Kidney (tissue), 14 donors: ENCODE results near the gene MYO1H. TPM values are rescaled to one million over a fixed set of nuclear protein-coding genes. Genes with fewer than 3 reads are reported as not detected.

Experiments
- DNase-seq, 5 donors: peaks; one replicate each; pipeline ENCODE4 v3.0.0-alpha.2; 2013 to 2020
- FAIRE-seq: peaks from 2 replicates; lab custom pipeline; 2012; peaks lifted over from hg19 to GRCh38; lab: Jason Lieb, UNC
- H3K27ac ChIP-seq, 2 donors: one replicate each; pipeline ENCODE4 v1.7.0; 2013; ENCODE audit warnings: low read depth in 2 of 2, low read length in 2 of 2, inconsistent platforms in 1 of 2
- H3K27me3 ChIP-seq: one replicate; pipeline ENCODE4 v1.7.1; 2013; ENCODE audit warnings: low read length, inconsistent platforms; ENCODE audit not compliant: control insufficient read depth, insufficient read depth
- H3K36me3 ChIP-seq, 3 donors: one replicate each; pipeline versions ENCODE4 v1.7.0 to v1.7.1; 2013; ENCODE audit warnings: low read length in 3 of 3, control low read depth in 1 of 3, inconsistent platforms in 1 of 3; ENCODE audit not compliant: insufficient read depth in 3 of 3, control insufficient read depth in 2 of 3
- H3K4me1 ChIP-seq, 3 donors: one replicate each; pipeline versions ENCODE4 v1.7.0 to v1.7.1; 2013; ENCODE audit warnings: low read length in 3 of 3, inconsistent platforms in 1 of 3, low read depth in 1 of 3; ENCODE audit not compliant: control insufficient read depth in 2 of 3, insufficient read depth in 2 of 3
- H3K4me3 ChIP-seq, 3 donors: one replicate each; pipeline versions ENCODE4 v1.7.0 to v1.8.1; 2013; ENCODE audit warnings: low read length in 3 of 3, control low read depth in 1 of 3, inconsistent platforms in 1 of 3
- H3K9ac ChIP-seq, 3 donors: one replicate each; pipeline versions ENCODE4 v1.7.0 to v1.7.1; 2013; ENCODE audit warnings: low read length in 3 of 3, control low read depth in 1 of 3, inconsistent platforms in 1 of 3
- H3K9me3 ChIP-seq, 3 donors: one replicate each; pipeline versions ENCODE4 v1.7.0 to v1.7.1; 2013; ENCODE audit warnings: low read length in 3 of 3, control low read depth in 1 of 3, inconsistent platforms in 1 of 3; ENCODE audit not compliant: control insufficient read depth in 2 of 3, insufficient read depth in 1 of 3
- intact Hi-C: fragments of 100-400 bp; cut with DNase I; formaldehyde crosslinking; loops from one replicate; pipeline ENCODE4 v1.11.1; 2022
- polyA plus RNA-seq: library from polyadenylated mRNA; stranded (reverse); fragments of 350-450 nt; fragmentation: Illumina TruSeq; extraction: RNeasy Lipid Tissue Mini Kit (QIAGEN cat#74804); gene quantifications from one replicate; pipeline ENCODE4 v1.2.3, GENCODE V29; 2014; ENCODE audit warnings: low read depth, low replicate concordance; ENCODE audit not compliant: insufficient read depth
- total RNA-seq: library from RNA; stranded (reverse); fragmentation: NEBNext Ultra II Directional; extraction: Animal tissue kit (Norgen Biotek cat#: 25700); gene quantifications from one replicate; pipeline ENCODE4 v1.2.1, GENCODE V29; 2021
- TF ChIP-seq, protein P1 (sequence below): IDR thresholded peaks from 3 replicates; pipeline ENCODE4 v1.5.1; 2012; ENCODE audit warnings: mild to moderate bottlenecking, moderate library complexity, borderline replicate concordance; ENCODE audit not compliant: insufficient read depth; ENCODE audit errors: extremely low read depth
- donor health status: control.
- donor health status: control.
- donor health status: control.
- donor health status: control.
- donor health status: control.
- donor health status: DM: yes; HTN: yes; CAD: no.
- donor health status: Normal renal cell carcinoma (clear cell type).

The MYO1H gene
- total and polyA plus RNA-seq, 2 donors from 2014 or later: 0.56 TPM; not detected in 1

DNA sequence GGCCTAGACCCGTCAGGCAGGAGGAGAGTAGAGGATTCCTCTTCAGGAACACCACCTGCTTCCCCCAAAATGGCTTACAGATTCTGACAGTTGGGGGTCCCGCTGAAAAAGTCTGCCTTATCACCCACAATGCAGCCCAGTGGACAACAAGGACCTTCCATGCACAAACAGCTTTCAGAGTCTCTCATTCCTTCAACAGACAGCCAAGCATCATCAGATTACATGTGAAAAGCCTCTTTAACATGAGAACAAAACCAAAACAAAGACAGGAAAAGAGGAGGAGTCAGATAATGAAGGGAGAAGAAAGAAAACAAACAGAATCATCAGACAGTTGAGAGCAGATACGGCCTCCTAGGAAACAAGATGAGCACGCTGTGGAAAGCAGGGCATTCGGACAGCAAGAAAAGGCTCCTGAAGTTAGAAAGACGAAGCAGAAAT is 111.1 kb downstream of the MYO1H start:
- peaks cover 9 to 48% (median 26%) of the 10 kb centered on the region in 3 donors for H3K36me3 ChIP-seq
- no peaks in the 10 kb centered on the region for H3K9me3 ChIP-seq
- H3K9ac ChIP-seq: peak overlapping the region in 1 of 3 donors; percentile 4
- FAIRE-seq: no peak
- TF ChIP-seq, protein P1, sequence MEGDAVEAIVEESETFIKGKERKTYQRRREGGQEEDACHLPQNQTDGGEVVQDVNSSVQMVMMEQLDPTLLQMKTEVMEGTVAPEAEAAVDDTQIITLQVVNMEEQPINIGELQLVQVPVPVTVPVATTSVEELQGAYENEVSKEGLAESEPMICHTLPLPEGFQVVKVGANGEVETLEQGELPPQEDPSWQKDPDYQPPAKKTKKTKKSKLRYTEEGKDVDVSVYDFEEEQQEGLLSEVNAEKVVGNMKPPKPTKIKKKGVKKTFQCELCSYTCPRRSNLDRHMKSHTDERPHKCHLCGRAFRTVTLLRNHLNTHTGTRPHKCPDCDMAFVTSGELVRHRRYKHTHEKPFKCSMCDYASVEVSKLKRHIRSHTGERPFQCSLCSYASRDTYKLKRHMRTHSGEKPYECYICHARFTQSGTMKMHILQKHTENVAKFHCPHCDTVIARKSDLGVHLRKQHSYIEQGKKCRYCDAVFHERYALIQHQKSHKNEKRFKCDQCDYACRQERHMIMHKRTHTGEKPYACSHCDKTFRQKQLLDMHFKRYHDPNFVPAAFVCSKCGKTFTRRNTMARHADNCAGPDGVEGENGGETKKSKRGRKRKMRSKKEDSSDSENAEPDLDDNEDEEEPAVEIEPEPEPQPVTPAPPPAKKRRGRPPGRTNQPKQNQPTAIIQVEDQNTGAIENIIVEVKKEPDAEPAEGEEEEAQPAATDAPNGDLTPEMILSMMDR: no peak
- peaks cover 4 to 40% (median 32%) of the 10 kb centered on the region in 3 donors for H3K4me1 ChIP-seq
- peak overlapping the region; percentile 9 to 26 for H3K27ac ChIP-seq
- peak in 2 of 5 donors; percentile 69 to 76 for DNase-seq
- intact Hi-C loops: no loop called here
- no peak overlapping the region for H3K4me3 ChIP-seq
- H3K27me3 ChIP-seq: no peaks in the 10 kb centered on the region

- H3K27me3 ChIP-seq: no peaks in the 10 kb centered on the region
- TF ChIP-seq, protein P1: no peak
- H3K4me1 ChIP-seq: peaks cover 4 to 45% (median 36%) of the 10 kb centered on the region in 3 donors
- H3K4me3 ChIP-seq: no peak overlapping the region
- H3K9ac ChIP-seq: no peak overlapping the region
- H3K27ac ChIP-seq: peak overlapping the region in 1 of 2 donors; percentile 26
- no peak for FAIRE-seq
- intact Hi-C loops: no loop called here
- DNase-seq: peak in 2 of 5 donors; percentile 29 to 37
- H3K9me3 ChIP-seq: no peaks in the 10 kb centered on the region
- H3K36me3 ChIP-seq: peaks cover 8 to 43% (median 26%) of the 10 kb centered on the region in 3 donors
Observed at GRCh38 chr12:109459247-109459646, 111.5 kb downstream of the MYO1H start.

DNA sequence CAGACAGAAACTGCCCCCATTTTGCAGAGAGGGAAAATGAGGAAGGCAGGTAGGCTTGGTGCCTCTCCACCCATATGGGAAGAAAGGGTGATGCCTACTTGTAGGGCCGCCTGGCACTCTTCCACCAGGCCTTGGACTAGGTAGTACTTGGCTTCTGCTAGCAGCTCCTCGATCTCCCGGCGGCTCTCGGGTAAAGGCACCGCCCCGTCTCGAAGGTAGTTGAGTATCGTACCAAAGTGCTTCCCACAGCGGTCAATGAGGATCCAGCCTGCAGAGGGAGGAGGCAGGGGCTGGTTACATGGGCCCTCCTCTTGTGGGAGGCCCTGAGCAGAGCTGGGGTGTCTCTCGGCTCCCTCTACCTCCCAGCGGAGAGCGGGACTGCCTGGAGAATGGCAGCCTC is 112.8 kb downstream of the MYO1H start:
- H3K36me3 ChIP-seq: peaks cover 7 to 36% (median 26%) of the 10 kb centered on the region in 3 donors
- peak overlapping the region; percentile 82 to 97 for H3K27ac ChIP-seq
- DNase-seq (peak in 1 of 5 donors; percentile 80), FAIRE-seq (no peak)
- H3K27me3 ChIP-seq: no peaks in the 10 kb centered on the region
- intact Hi-C loops: no loop called here
- peak overlapping the region in 1 of 3 donors; percentile 20 for H3K9ac ChIP-seq
- no peak overlapping the region for H3K4me3 ChIP-seq
- H3K4me1 ChIP-seq: peaks cover 4 to 54% (median 42%) of the 10 kb centered on the region in 3 donors
- no peaks in the 10 kb centered on the region for H3K9me3 ChIP-seq
- TF ChIP-seq, protein P1: no peak
